ENCODE results near the gene C10orf105. TPM values are rescaled to one million over a fixed set of nuclear protein-coding genes. Genes with fewer than 3 reads are reported as not detected.

C10orf105 gene
- total and polyA plus RNA-seq, 2 of the 8 experiments (the other 6 are each of a cell fraction or from before 2014, with no cell fraction given), result 0.71 to 0.73 TPM

GRCh38 chr10:71757399-71757922 lies 37.9 kb upstream of the C10orf105 start:
- TF ChIP-seq BCL11A (IDR thresholded peaks at IDR 0.05; ENCODE audit: low read depth in 2 of 2, low read length in 2 of 2), result no peak
- TF ChIP-seq KDM5A (IDR thresholded peaks at IDR 0.05; ENCODE audit: low read length), result no peak
- no peak for TF ChIP-seq TEAD4 (IDR thresholded peaks at IDR 0.05; ENCODE audit: low read depth, low read length)
- TF ChIP-seq SUZ12 (IDR thresholded peaks at IDR 0.05; ENCODE audit: low read length), result no peak
- TF ChIP-seq PHF8 (conservative IDR thresholded peaks at IDR 0.05; ENCODE audit: low read depth, low read length), result no peak
- peak overlapping the region; percentile 58 for H2AFZ ChIP-seq (ENCODE audit: low read length)

More at GRCh38 chr10:71757399-71757922, 37.9 kb upstream of the C10orf105 start:
- Histone ChIP-seq H3K4me3 (ENCODE audit: extremely low read depth in 1 of 4, insufficient read depth in 2 of 4, low read depth in 3 of 4, low read length in 4 of 4) (no peak overlapping the region), H3K4ac (replicated peaks; ENCODE audit: insufficient read length, low read depth, low read length) (no peak overlapping the region), H2AK5ac (ENCODE audit: low read depth, low read length) (no peak overlapping the region), H4K8ac (ENCODE audit: extremely low read depth, insufficient read depth, low read length) (no peak overlapping the region; the same call in 1 of the 2 replicates), H3K18ac (ENCODE audit: extremely low read depth, low read length) (no peak overlapping the region), H2BK20ac (ENCODE audit: low read length) (no peak overlapping the region), H3K4me2 (ENCODE audit: insufficient read depth in 1 of 2, low read depth in 2 of 2, low read length in 2 of 2) (no peak overlapping the region), H3K4me1 (replicated peaks in 1 of 4; ENCODE audit: control insufficient read depth in 3 of 4, insufficient read depth in 4 of 4, low read length in 3 of 4) (peaks cover 0 to 7% (median 4%) of the 10 kb centered on the region in 4 experiments; a peak in 5 of 7 replicates), H2BK120ac (replicated peaks; ENCODE audit: low read depth, low read length) (no peak overlapping the region), H3K9ac (replicated peaks in 1 of 4; ENCODE audit: extremely low read depth in 1 of 4, low read depth in 3 of 4, low read length in 3 of 4) (no peak overlapping the region), H3K79me1 (ENCODE audit: low read depth, low read length) (no peaks in the 10 kb centered on the region), H4K20me1 (replicated peaks in 1 of 2; ENCODE audit: control insufficient read depth in 1 of 2, insufficient read depth in 2 of 2, low read length in 2 of 2) (no peaks in the 10 kb centered on the region), H3K23ac (ENCODE audit: insufficient read length) (no peak overlapping the region), H2BK12ac (ENCODE audit: low read depth, low read length) (no peak overlapping the region), H2BK5ac (ENCODE audit: low read depth, low read length) (0 out of 2 replicates have a peak overlapping the region, but pooled peaks have one; percentile 42), H3K14ac (ENCODE audit: insufficient read length) (no peak overlapping the region), H3K79me2 (ENCODE audit: control insufficient read depth in 1 of 2, insufficient read depth in 2 of 2, low read length in 2 of 2) (no peaks in the 10 kb centered on the region), H4K91ac (replicated peaks; ENCODE audit: insufficient read length, low read length) (peak overlapping the region; percentile 7), H3K36me3 (ENCODE audit: control insufficient read depth in 2 of 4, insufficient read depth in 4 of 4, low read length in 3 of 4) (no peaks in the 10 kb centered on the region), H3K9me3 (ENCODE audit: insufficient read depth in 2 of 2, low read depth in 1 of 2, low read length in 1 of 2) (no peaks in the 10 kb centered on the region), H3K23me2 (ENCODE audit: low read depth, low read length) (no peaks in the 10 kb centered on the region), H4K5ac (ENCODE audit: insufficient read length, low read depth, low read length) (no peak overlapping the region), H2BK15ac (ENCODE audit: low read length) (no peak overlapping the region), H3K27me3 (replicated peaks in 1 of 4; ENCODE audit: control insufficient read depth in 3 of 4, extremely low read depth in 1 of 4, insufficient read depth in 3 of 4, low read length in 3 of 4) (no peaks in the 10 kb centered on the region; a peak in 3 of 7 replicates), H3K27ac (ENCODE audit: low read depth, low read length) (no peak overlapping the region), H3K56ac (replicated peaks; ENCODE audit: insufficient read length, low read depth, low read length) (no peak overlapping the region)
- WGBS, 2 experiments (ENCODE audit: extremely low coverage in 1 of 2, insufficient coverage in 1 of 2, insufficient read length in 1 of 2, insufficient replicate concordance in 2 of 2, low coverage in 1 of 2, low lambda C conversion rate in 2 of 2, missing lambda C conversion rate in 1 of 2), result 54% methylated on average over 11 of the region's 11 CpGs; no CpG with 5 or more reads in 1 of the 2 experiments
- ChIA-PET CTCF (ENCODE audit: partially characterized antibody) (interaction anchor here (0.6 to 4.0 kb wide), 13 partner anchors 9 to 606 kb away, joined by 3 to 24 read pairs (median 4); partner anchors contain the start of genes C10orf105 and VSIR), POLR2A (ENCODE audit: partially characterized antibody) (interaction anchor here (0.8 to 1.6 kb wide), 3 partner anchors 48 to 362 kb away, joined by 3 to 4 read pairs (median 3); partner anchors contain the start of gene PSAP)
- no peak for DNase-seq (ENCODE audit: low read depth in 1 of 2, low spot score in 2 of 2)
- FAIRE-seq, result no peak
